Liver (tissue), 9 donors: ENCODE measurements around the gene SON. TPM values are rescaled to one million over a fixed set of nuclear protein-coding genes. Genes with fewer than 3 reads are reported as not detected.

Source experiments
- DNase-seq: peaks from one replicate; pipeline ENCODE4 v3.0.0-alpha.2; 2017; ENCODE audit warnings: low spot score
- H3K27ac ChIP-seq, 2 donors: one replicate each; pipeline ENCODE4 v1.7.0; 2013; ENCODE audit warnings: inconsistent platforms in 2 of 2, low read length in 2 of 2, control low read depth in 1 of 2, low read depth in 1 of 2, mild to moderate bottlenecking in 1 of 2
- H3K27me3 ChIP-seq, 4 donors: one replicate each; pipeline versions ENCODE4 v1.6.1 to v1.7.0; 2013; ENCODE audit warnings: low read length in 3 of 4, inconsistent platforms in 1 of 4, mild to moderate bottlenecking in 1 of 4, moderate library complexity in 1 of 4; ENCODE audit not compliant: control insufficient read depth in 4 of 4, insufficient read depth in 4 of 4
- H3K36me3 ChIP-seq, 4 donors: one replicate each; pipeline versions ENCODE4 v1.6.1 to v1.7.0; 2013; ENCODE audit warnings: low read length in 3 of 4, mild to moderate bottlenecking in 3 of 4, low read depth in 1 of 4, moderate library complexity in 1 of 4; ENCODE audit not compliant: control insufficient read depth in 4 of 4, insufficient read depth in 3 of 4
- H3K4me1 ChIP-seq, 4 donors: one replicate each; pipeline versions ENCODE4 v1.6.1 to v1.7.0; 2013; ENCODE audit warnings: low read length in 3 of 4, mild to moderate bottlenecking in 3 of 4, moderate library complexity in 1 of 4; ENCODE audit not compliant: control insufficient read depth in 4 of 4, insufficient read depth in 4 of 4
- H3K4me3 ChIP-seq, 3 donors: one replicate each; pipeline versions ENCODE4 v1.6.1 to v1.7.0; 2013; ENCODE audit warnings: low read length in 3 of 3, control low read depth in 1 of 3, low read depth in 1 of 3, mild to moderate bottlenecking in 1 of 3
- H3K9ac ChIP-seq, 2 donors: one replicate each; pipeline ENCODE4 v1.7.0; 2013; ENCODE audit warnings: low read length in 2 of 2, mild to moderate bottlenecking in 2 of 2, moderate library complexity in 2 of 2, control low read depth in 1 of 2, low read depth in 1 of 2
- H3K9me3 ChIP-seq, 4 donors: one replicate each; pipeline versions ENCODE4 v1.6.1 to v1.7.0; 2013; ENCODE audit warnings: low read length in 3 of 4; ENCODE audit not compliant: control insufficient read depth in 4 of 4
- ATF3 ChIP-seq: IDR thresholded peaks from 2 replicates; pipeline ENCODE4 v1.6.1; 2016; ENCODE audit warnings: antibody characterized with exemption
- CTCF ChIP-seq: fragments of 150-350 bp; IDR thresholded peaks from 2 replicates; pipeline ENCODE4 v1.5.1; 2017; ENCODE audit warnings: improper control_type of control experiment, low read depth, low read length; ENCODE audit not compliant: missing input control
- EGR1 ChIP-seq, 2 donors: IDR thresholded peaks; 2 replicates each; pipeline ENCODE4 v1.6.1; 2016 to 2018; ENCODE audit warnings: antibody characterized with exemption in 2 of 2, low read depth in 2 of 2
- GABPA ChIP-seq, 2 donors: IDR thresholded peaks in 1 of 2; conservative IDR thresholded peaks in 1 of 2; 2 replicates each; pipeline ENCODE4 v1.6.1; 2016; ENCODE audit warnings: antibody characterized with exemption in 2 of 2, mild to moderate bottlenecking in 1 of 2, moderate library complexity in 1 of 2
- JUND ChIP-seq, 2 donors: IDR thresholded peaks; 2 replicates each; pipeline ENCODE4 v1.6.1; 2016; ENCODE audit warnings: antibody characterized with exemption in 2 of 2
- REST ChIP-seq: IDR thresholded peaks from 2 replicates; pipeline ENCODE4 v1.6.1; 2016; ENCODE audit warnings: antibody characterized with exemption, mild to moderate bottlenecking
- RXRA ChIP-seq, 2 donors: IDR thresholded peaks; 2 replicates each; pipeline ENCODE4 v1.6.1; 2017 to 2018; ENCODE audit warnings: antibody characterized with exemption in 2 of 2, mild to moderate bottlenecking in 1 of 2
- SP1 ChIP-seq: IDR thresholded peaks from 2 replicates; pipeline ENCODE4 v1.6.1; 2018; ENCODE audit warnings: antibody characterized with exemption, mild to moderate bottlenecking
- TAF1 ChIP-seq: conservative IDR thresholded peaks from 2 replicates; pipeline ENCODE4 v1.6.1; 2016; ENCODE audit warnings: antibody characterized with exemption, mild to moderate bottlenecking
- YY1 ChIP-seq: IDR thresholded peaks from 2 replicates; pipeline ENCODE4 v1.6.1; 2016; ENCODE audit warnings: antibody characterized with exemption, mild to moderate bottlenecking
- ZBTB33 ChIP-seq: IDR thresholded peaks from 2 replicates; pipeline ENCODE4 v1.6.1; 2016; ENCODE audit warnings: antibody characterized with exemption
- WGBS: extraction: QIAGEN DNeasy Blood & Tissue Kit; methylation state at CpG from one replicate; pipeline ENCODE4 v1.1.7; 2013; 5-methylcytosine and 5-hydroxymethylcytosine counted together
- polyA plus RNA-seq, 2 donors: library from polyadenylated mRNA; stranded (reverse) in 1 of 2; unstranded in 1 of 2; fragments of 200-250 nt in 1 of 2; fragments of >200 nt in 1 of 2; fragmentation: Nextera tagmentation in 1 of 2; extraction: Ambion mirVana in 1 of 2; gene quantifications; one replicate each; pipeline versions ENCODE4 v1.2.1 to v1.2.3, GENCODE V29; 2013 to 2015
- total RNA-seq, 2 donors: library from RNA; depleted of rRNA; stranded (reverse); fragments of >200 nt; gene quantifications; one replicate each; pipeline ENCODE4 v1.2.3, GENCODE V29; 2014
- TF ChIP-seq, protein P1 (sequence below): IDR thresholded peaks from 2 replicates; pipeline ENCODE4 v1.6.1; 2016; ENCODE audit warnings: antibody characterized with exemption
- donor health status: healthy.
- donor health status: healthy.
- donor health status: healthy.
- donor health status: healthy.
- donor health status: healthy.

The SON gene
- total and polyA plus RNA-seq, 4 donors, result 42.7 to 264 (median 157) TPM

GRCh38 chr21:33560965-33561364, 18.1 kb downstream of the SON start:
- no peak for DNase-seq
- peaks cover 11 to 56% (median 47%) of the 10 kb centered on the region in 4 donors for H3K36me3 ChIP-seq
- H3K27ac ChIP-seq, result no peak overlapping the region
- no peak overlapping the region for H3K4me3 ChIP-seq
- H3K4me1 ChIP-seq, result peaks cover 0 to 2% (median 0%) of the 10 kb centered on the region in 4 donors
- TF ChIP-seq TAF1 (no peak), RXRA (IDR thresholded peaks at IDR 0.05) (no peak), YY1 (no peak), SP1 (no peak), JUND (IDR thresholded peaks at IDR 0.05) (no peak), REST (no peak)
- TF ChIP-seq, protein P1, sequence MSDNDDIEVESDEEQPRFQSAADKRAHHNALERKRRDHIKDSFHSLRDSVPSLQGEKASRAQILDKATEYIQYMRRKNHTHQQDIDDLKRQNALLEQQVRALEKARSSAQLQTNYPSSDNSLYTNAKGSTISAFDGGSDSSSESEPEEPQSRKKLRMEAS, result no peak
- no peaks in the 10 kb centered on the region for H3K9me3 ChIP-seq
- H3K9ac ChIP-seq, result no peak overlapping the region
- H3K27me3 ChIP-seq, result no peaks in the 10 kb centered on the region

DNA sequence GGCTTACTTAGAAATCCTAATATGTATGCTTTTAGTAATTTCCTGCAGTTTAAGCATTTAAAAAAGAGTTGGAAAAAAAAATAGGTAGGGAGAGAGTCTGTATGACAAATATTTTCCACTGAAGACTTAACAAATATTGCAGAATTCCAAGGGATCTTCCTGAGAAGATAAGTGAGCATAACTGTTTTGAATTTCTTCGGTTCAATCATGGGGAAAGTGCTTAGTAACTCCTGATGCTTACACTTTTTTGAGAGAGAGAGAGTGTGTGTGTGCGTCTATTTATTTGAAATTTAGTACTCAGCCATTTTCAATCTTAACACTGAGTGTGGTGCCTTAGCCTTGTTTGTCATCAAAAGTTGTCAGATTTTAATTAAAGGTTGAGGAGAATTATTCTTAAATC, 18.5 kb downstream of the SON start:
- H3K4me3 ChIP-seq, result no peak overlapping the region
- no peak overlapping the region for H3K9ac ChIP-seq
- no peak overlapping the region for H3K27ac ChIP-seq
- H3K9me3 ChIP-seq, result no peaks in the 10 kb centered on the region
- TF ChIP-seq JUND (IDR thresholded peaks at IDR 0.05) (peak; percentile 28 to 37), CTCF (no peak)
- DNase-seq, result no peak
- no peaks in the 10 kb centered on the region for H3K27me3 ChIP-seq
- H3K36me3 ChIP-seq, result peaks cover 11 to 56% (median 46%) of the 10 kb centered on the region in 4 donors
- H3K4me1 ChIP-seq, result peaks cover 0 to 2% (median 0%) of the 10 kb centered on the region in 4 donors
- 78% methylated on average over 2 of the region's 2 CpGs for WGBS

DNA sequence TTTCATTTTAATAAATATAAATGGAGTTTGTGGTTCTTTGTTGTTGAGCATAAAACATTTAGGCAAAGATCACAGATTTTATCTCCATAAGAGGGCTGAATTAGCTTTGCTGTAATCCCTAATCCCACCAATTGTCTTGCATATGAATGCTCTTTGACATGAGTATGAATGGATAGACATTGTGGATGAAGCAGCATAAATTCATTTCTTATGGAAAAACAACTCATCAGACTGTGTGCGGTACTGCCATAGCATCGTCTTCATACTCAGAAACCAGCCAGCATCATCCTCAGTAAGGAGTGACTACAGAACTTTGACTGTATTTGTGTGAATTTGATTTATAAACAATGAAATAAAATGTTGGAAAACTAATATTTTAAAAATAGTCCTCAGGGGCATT, 19.6 kb downstream of the SON start:
- Histone ChIP-seq H3K36me3 (peaks cover 8 to 53% (median 41%) of the 10 kb centered on the region in 4 donors), H3K27ac (no peak overlapping the region), H3K9me3 (no peaks in the 10 kb centered on the region), H3K9ac (no peak overlapping the region), H3K27me3 (no peaks in the 10 kb centered on the region), H3K4me3 (no peak overlapping the region), H3K4me1 (peaks cover 0 to 2% (median 0%) of the 10 kb centered on the region in 4 donors)
- DNase-seq, result no peak
- 97% methylated on average over 2 of the region's 2 CpGs for WGBS
- TF ChIP-seq TAF1, result no peak
- no peak for TF ChIP-seq ZBTB33
- no peak for TF ChIP-seq GABPA (IDR thresholded peaks at IDR 0.05 in 1 of 2, conservative IDR thresholded peaks at IDR 0.05 in 1 of 2)
- no peak for TF ChIP-seq ATF3
- no peak for TF ChIP-seq JUND (IDR thresholded peaks at IDR 0.05)
- TF ChIP-seq CTCF, result no peak
- TF ChIP-seq, protein P1, result no peak
- no peak for TF ChIP-seq EGR1 (IDR thresholded peaks at IDR 0.05; ENCODE audit: low read depth in 2 of 2)
